Progenitor cell of endocrine pancreas (in vitro differentiated cells): Measurements from ENCODE around the gene DACH2. TPM values are rescaled to one million over a fixed set of nuclear protein-coding genes. Genes with fewer than 3 reads are reported as not detected.

Experiments used
- DNase-seq: peaks from one replicate; pipeline ENCODE4 v3.0.0; 2021; ENCODE audit warnings: low spot score; ENCODE audit not compliant: unreplicated experiment
- H3K27ac Mint-ChIP-seq: 2 replicates; pipeline ENCODE4 v1.8.0; 2021; ENCODE audit warnings: mild to moderate bottlenecking, moderate library complexity, mixed read lengths
- H3K27me3 Mint-ChIP-seq: 2 replicates; pipeline ENCODE4 v1.8.0; 2021; ENCODE audit warnings: mixed read lengths
- H3K36me3 Mint-ChIP-seq: 2 replicates; pipeline ENCODE4 v1.8.0; 2022; ENCODE audit warnings: mixed read lengths; ENCODE audit not compliant: insufficient read depth
- H3K4me1 Mint-ChIP-seq: 2 replicates; pipeline ENCODE4 v1.8.0; 2021; ENCODE audit warnings: low read depth, mixed read lengths
- H3K4me3 Mint-ChIP-seq: 2 replicates; pipeline ENCODE4 v1.8.0; 2021; ENCODE audit warnings: low read depth, mild to moderate bottlenecking, moderate library complexity, mixed read lengths
- H3K9me3 Mint-ChIP-seq: 2 replicates; pipeline ENCODE4 v1.8.0; 2021; ENCODE audit warnings: low read depth, mixed read lengths
- CTCF ChIP-seq: fragments of 200-600 bp; sonication (generic); IDR thresholded peaks from one replicate; pipeline ENCODE4 v1.5.0; 2021; ENCODE audit warnings: antibody characterized with exemption, mild to moderate bottlenecking; ENCODE audit not compliant: unreplicated experiment
- total RNA-seq: library from RNA; stranded (reverse); gene quantifications from 2 replicates; pipeline ENCODE4 v1.2.1, GENCODE V29; 2021

DACH2 gene
- total RNA-seq, 1 donor from 2014 or later: 1.5 TPM

DNA sequence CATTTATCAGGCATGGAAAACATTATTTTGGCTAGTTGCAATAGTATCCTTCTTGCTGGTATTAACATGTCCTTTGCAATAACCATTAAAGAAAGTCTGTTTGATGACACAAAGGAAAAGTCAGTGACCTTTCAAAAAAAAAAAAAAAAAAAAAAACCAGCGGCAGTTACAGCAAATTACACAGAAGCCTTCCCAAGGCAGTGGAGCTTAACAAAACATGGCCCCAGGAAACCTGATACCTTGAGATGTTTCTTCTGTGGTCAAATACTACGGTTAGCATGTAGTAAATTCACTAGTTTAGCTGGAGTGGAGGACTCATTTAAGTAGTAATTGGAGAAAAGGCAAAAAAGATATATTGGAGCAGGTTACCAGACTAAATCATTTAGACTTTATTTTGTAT is 359.1 kb downstream of the DACH2 start:
- H3K27ac Mint-ChIP-seq: no peak overlapping the region

GRCh38 chrX:86579777-86580176 is 431.5 kb downstream of the DACH2 start:
- no peak overlapping the region for H3K27ac Mint-ChIP-seq
- no peaks in the 10 kb centered on the region for H3K9me3 Mint-ChIP-seq
- no peak for DNase-seq
- H3K27me3 Mint-ChIP-seq: no peaks in the 10 kb centered on the region
- H3K4me3 Mint-ChIP-seq: no peak overlapping the region
- H3K4me1 Mint-ChIP-seq: no peaks in the 10 kb centered on the region
- no peak for TF ChIP-seq CTCF
- H3K36me3 Mint-ChIP-seq: no peaks in the 10 kb centered on the region

More for the DNA sequence above, 359.1 kb downstream of the DACH2 start:
- no peak for DNase-seq
- Mint-ChIP-seq H3K4me3 (no peak overlapping the region), H3K36me3 (no peaks in the 10 kb centered on the region), H3K4me1 (peaks cover 17% of the 10 kb centered on the region), H3K9me3 (no peaks in the 10 kb centered on the region), H3K27me3 (no peaks in the 10 kb centered on the region)
- TF ChIP-seq CTCF: no peak

- H3K9me3 Mint-ChIP-seq: peaks cover 4% of the 10 kb centered on the region
- no peak for TF ChIP-seq CTCF
- H3K4me1 Mint-ChIP-seq: no peaks in the 10 kb centered on the region
- no peak for DNase-seq
- H3K36me3 Mint-ChIP-seq: no peaks in the 10 kb centered on the region
- H3K4me3 Mint-ChIP-seq: no peak overlapping the region
- H3K27me3 Mint-ChIP-seq: no peaks in the 10 kb centered on the region
- no peak overlapping the region for H3K27ac Mint-ChIP-seq
Observed at GRCh38 chrX:86604607-86605006, 456.4 kb downstream of the DACH2 start.

DNA sequence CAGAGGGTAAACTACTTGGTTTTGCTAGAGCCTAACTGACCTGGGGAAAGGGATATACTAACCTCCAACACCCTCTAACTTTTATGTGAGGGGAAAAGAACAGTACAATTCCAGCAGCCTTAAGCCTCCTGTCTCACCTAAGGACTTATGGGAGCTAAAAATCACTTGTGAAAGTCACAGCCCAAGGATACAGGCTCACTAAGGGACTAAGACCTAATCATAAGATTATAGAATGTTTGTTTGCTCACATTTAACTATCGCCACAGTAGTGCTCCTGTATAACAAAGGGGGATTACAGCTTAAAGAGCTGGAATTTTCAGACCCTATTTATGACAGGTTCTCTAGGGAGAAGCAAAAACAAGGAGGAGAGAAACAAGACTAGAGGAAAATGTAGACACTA is 548.7 kb downstream of the DACH2 start:
- Mint-ChIP-seq H3K27ac (no peak overlapping the region), H3K36me3 (no peaks in the 10 kb centered on the region), H3K4me3 (no peak overlapping the region), H3K4me1 (no peaks in the 10 kb centered on the region), H3K9me3 (peaks cover 3% of the 10 kb centered on the region), H3K27me3 (no peaks in the 10 kb centered on the region)
- no peak for DNase-seq
- no peak for TF ChIP-seq CTCF

DNA sequence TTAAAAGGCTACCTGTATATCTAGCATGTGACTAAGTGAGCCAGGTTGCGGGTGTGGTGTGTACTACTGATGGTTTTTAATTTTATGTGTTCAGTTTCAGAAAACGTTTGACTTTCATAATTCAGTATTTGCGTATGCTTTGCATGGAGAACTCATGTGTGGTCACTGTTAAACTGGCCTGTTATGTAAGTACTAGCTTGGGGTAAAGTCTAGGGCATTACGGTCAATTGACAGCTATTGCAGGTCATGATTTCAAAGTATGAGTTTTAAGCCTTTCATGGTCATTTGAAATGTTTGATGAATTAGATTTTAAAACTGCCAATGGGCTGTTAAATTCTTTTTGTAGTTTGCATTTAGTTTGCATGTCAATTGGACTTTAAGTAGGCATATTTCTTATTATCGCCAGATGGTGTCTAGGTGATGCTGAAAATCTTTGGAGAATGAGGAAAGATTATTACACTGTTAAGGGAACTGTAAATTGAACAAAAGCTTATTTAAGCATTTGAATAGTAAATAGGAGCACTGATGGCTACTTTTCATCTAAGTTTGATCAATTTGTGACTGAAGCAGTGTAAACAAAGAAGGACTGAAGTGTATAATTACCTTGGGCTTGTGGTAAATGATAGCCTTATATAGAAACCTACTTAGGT is 563.4 kb downstream of the DACH2 start:
- no peak for DNase-seq
- H3K4me1 Mint-ChIP-seq: peaks cover 15% of the 10 kb centered on the region
- no peaks in the 10 kb centered on the region for H3K27me3 Mint-ChIP-seq
- H3K27ac Mint-ChIP-seq: no peak overlapping the region
- no peak for TF ChIP-seq CTCF
- H3K4me3 Mint-ChIP-seq: no peak overlapping the region
- H3K36me3 Mint-ChIP-seq: no peaks in the 10 kb centered on the region
- no peaks in the 10 kb centered on the region for H3K9me3 Mint-ChIP-seq
